Measurements from ENCODE around the gene NDUFB2.

DNA sequence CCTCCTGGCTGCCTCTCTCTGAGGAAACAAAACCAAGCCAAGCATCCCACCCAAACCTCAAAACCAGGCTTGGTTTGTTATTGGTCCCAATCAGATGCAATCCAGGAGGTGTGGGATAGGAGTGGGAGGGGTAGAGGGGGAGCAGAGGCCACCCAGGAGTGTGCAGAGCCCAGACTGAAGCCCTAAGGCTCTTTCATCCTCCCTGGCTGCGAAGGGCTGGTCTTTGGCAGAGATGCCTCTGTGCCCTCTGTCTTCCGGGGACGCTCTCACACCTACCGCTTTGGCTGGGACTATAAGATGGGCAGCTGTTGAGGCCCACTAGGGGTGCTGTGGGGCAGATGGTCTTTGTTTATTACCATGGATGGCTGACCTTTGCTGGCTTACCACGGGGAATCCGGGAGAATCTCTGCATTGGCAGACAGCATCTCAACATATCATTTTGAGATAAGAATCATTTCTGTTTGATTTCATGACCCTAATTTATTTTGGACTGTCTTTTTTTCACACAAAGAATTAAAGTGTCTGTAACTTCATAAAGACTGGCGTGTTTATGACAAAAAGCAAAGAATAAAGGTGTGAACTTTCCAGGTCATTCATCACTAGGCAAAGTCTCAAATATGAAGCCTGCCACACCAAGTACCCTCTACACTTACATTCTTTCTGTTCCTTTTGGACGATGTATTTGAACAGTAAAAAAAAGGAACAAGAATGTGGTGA is 49.4 kb upstream of the NDUFB2 start:
- TF ChIP-seq, protein P1, sequence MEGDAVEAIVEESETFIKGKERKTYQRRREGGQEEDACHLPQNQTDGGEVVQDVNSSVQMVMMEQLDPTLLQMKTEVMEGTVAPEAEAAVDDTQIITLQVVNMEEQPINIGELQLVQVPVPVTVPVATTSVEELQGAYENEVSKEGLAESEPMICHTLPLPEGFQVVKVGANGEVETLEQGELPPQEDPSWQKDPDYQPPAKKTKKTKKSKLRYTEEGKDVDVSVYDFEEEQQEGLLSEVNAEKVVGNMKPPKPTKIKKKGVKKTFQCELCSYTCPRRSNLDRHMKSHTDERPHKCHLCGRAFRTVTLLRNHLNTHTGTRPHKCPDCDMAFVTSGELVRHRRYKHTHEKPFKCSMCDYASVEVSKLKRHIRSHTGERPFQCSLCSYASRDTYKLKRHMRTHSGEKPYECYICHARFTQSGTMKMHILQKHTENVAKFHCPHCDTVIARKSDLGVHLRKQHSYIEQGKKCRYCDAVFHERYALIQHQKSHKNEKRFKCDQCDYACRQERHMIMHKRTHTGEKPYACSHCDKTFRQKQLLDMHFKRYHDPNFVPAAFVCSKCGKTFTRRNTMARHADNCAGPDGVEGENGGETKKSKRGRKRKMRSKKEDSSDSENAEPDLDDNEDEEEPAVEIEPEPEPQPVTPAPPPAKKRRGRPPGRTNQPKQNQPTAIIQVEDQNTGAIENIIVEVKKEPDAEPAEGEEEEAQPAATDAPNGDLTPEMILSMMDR (IDR thresholded peaks at IDR 0.05; ENCODE audit: insufficient read depth, low read length, poor library complexity, severe bottlenecking), result peak; percentile 29
- TF ChIP-seq EZH2phosphoT487 (conservative IDR thresholded peaks at IDR 0.05; ENCODE audit: low read length), result no peak

All from SU-DHL-6 (cell line).